GM19035 (cell line): ENCODE measurements around the gene RINT1.
A peak's percentile ranks its signal among the peaks of the same experiment; 100 is the strongest.
"Not testable (repeated sequence)": the region's sequence is repeated elsewhere in the genome, so short reads cannot be mapped to it uniquely, and the experiment has no call there.

Experiments used
- ATAC-seq: cut with Tn5 transposase; IDR thresholded peaks from one replicate; pipeline ENCODE4 v1.9.1; 2021; ENCODE audit not compliant: unreplicated experiment

The RINT1 gene

GRCh38 chr7:105531792-105532671 lies at the start of gene RINT1:
Gene RINT1 (plus strand): TSS chr7:105532201. CDS start chr7:105532316, 115 bp downstream.
- ATAC-seq, result peak; percentile 93

- ATAC-seq, result no peak
These were observed 44.1 kb upstream of the RINT1 start for GRCh38 chr7:105487579-105488571.

- no peak for ATAC-seq
These were observed 42.6 kb upstream of the RINT1 start for GRCh38 chr7:105489409-105489808.

- no peak for ATAC-seq
These were observed 38.6 kb upstream of the RINT1 start for GRCh38 chr7:105493196-105493922.

- no peak for ATAC-seq
These were observed 38.1 kb upstream of the RINT1 start for GRCh38 chr7:105493923-105494315.

- no peak for ATAC-seq
These were observed 35.5 kb upstream of the RINT1 start for GRCh38 chr7:105496521-105496920.

- ATAC-seq, result no peak
These were observed 35.0 kb upstream of the RINT1 start for GRCh38 chr7:105497016-105497415.

GRCh38 chr7:105502173-105502572 lies 29.8 kb upstream of the RINT1 start:
- no peak for ATAC-seq

- no peak for ATAC-seq
These were observed 19.6 kb upstream of the RINT1 start for GRCh38 chr7:105512415-105512814.

- ATAC-seq, result no peak
These were observed 19.0 kb upstream of the RINT1 start for GRCh38 chr7:105512926-105513526.

GRCh38 chr7:105515610-105516009 lies 16.4 kb upstream of the RINT1 start:
- ATAC-seq, result not testable (repeated sequence)

- ATAC-seq, result no peak
These were observed 12.6 kb upstream of the RINT1 start for GRCh38 chr7:105519353-105519752.

- ATAC-seq, result not testable (repeated sequence)
These were observed 11.4 kb upstream of the RINT1 start for GRCh38 chr7:105520620-105521019.

GRCh38 chr7:105521027-105521716 lies 10.8 kb upstream of the RINT1 start:
- peak; percentile 43 for ATAC-seq

- ATAC-seq, result peak; percentile 89
These were observed 10.1 kb upstream of the RINT1 start, which contains the start of gene PUS7 for GRCh38 chr7:105521717-105522463. Gene PUS7 (minus strand): TSS chr7:105522271. CDS start chr7:105508512, 13,759 bp downstream.

- ATAC-seq, result not testable (repeated sequence)
These were observed 7.6 kb upstream of the RINT1 start for GRCh38 chr7:105524423-105524822.

- no peak for ATAC-seq
These were observed 7.2 kb upstream of the RINT1 start for GRCh38 chr7:105524840-105525239.

GRCh38 chr7:105527737-105528136 lies 4.3 kb upstream of the RINT1 start:
- ATAC-seq, result not testable (repeated sequence)

GRCh38 chr7:105530126-105530525 lies 1.9 kb upstream of the RINT1 start:
- ATAC-seq, result no peak
